ENCODE measurements around the gene MAU2.

MAU2 gene

GRCh38 chr19:19304186-19304965 lies 16.3 kb upstream of the MAU2 start:
- no peak for DNase-seq (ENCODE audit: low read depth)
- no peak overlapping the region for H3K4me3 ChIP-seq (ENCODE audit: low read depth, low read length)

DNA sequence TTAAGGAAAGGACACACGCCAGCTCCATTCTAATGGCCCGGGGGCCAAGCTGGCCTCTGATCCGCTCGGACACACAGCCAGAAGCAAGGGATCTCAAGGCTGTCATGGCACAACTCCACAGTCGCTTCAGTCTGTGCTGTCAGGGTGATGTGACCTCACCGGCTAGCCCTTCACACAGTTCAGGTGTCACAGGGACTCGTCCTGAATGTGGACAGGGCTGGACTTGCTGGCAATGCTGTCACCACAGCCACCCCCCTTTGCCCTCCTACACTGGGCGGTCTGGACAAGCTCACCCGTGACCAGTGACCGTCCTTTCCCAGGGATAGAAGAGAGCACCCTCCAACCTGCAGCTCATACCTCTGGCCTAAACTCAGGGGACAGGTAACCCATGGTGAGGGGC lies 15.6 kb upstream of the MAU2 start:
- DNase-seq (ENCODE audit: low read depth), result no peak

DNA sequence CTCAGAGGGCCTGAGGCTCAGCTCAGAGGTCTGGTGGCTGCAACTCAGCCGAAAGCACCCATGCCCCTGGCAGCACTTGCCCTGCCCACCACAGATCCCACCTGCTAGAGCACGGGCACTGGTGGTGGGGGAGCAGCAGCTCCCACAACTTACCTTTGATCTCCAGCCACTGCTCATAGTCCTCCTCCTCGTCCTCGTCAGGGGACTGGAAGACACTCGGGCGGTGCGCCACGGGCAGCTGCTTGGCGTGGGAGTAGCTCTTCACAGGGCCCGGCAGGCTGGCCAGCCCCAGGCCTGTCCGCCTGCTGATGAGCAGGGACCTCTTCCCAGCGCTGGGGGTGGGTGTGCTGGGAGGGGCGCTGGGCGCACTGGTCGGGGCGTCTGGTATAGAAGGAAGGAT lies 14.9 kb upstream of the MAU2 start:
- DNase-seq (ENCODE audit: low read depth), result no peak
- H3K4me3 ChIP-seq (ENCODE audit: low read depth, low read length), result no peak overlapping the region

More for the DNA sequence above, 15.6 kb upstream of the MAU2 start:
- no peak overlapping the region for H3K4me3 ChIP-seq (ENCODE audit: low read depth, low read length)

- no peak for DNase-seq (ENCODE audit: low read depth)
- H3K4me3 ChIP-seq (ENCODE audit: low read depth, low read length), result no peak overlapping the region
Observed at GRCh38 chr19:19306191-19306590, 14.4 kb upstream of the MAU2 start.

GRCh38 chr19:19308373-19308772 lies 12.3 kb upstream of the MAU2 start:
- H3K4me3 ChIP-seq (ENCODE audit: low read depth, low read length), result no peak overlapping the region
- no peak for DNase-seq (ENCODE audit: low read depth)

DNA sequence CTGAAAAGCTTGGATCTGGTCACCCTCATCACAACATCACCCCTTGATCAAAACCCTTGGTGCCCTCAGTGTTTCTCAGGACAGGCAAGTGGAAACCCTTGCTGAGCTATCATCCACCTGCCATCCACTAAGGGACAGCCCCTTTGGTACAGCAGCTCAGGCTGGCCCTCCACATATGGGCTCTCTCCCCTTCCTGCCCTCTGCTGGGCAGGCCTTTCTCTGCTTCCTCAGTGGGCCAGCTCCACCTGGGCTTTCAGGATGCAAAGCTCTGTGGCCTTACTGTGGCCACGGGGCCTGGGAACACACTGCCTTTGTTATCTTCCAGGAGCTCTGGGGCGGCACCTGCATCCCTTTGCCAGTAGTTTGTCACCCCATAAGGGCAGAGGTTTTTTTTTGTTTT lies 5.2 kb upstream of the MAU2 start:
- no peak for DNase-seq (ENCODE audit: low read depth)
- no peak overlapping the region for H3K4me3 ChIP-seq (ENCODE audit: low read depth, low read length)

GRCh38 chr19:19316082-19316481 lies 4.5 kb upstream of the MAU2 start:
- no peak overlapping the region for H3K4me3 ChIP-seq (ENCODE audit: low read depth, low read length)
- no peak for DNase-seq (ENCODE audit: low read depth)

GRCh38 chr19:19319732-19320360 lies 783 bp upstream of the MAU2 start:
- peak overlapping the region; percentile 100 for H3K4me3 ChIP-seq (ENCODE audit: low read depth, low read length)
- DNase-seq (ENCODE audit: low read depth), result no peak

GRCh38 chr19:19321141-19321577 lies 530 bp downstream of the MAU2 start:
- H3K4me3 ChIP-seq (ENCODE audit: low read depth, low read length), result peak overlapping the region; percentile 100
- DNase-seq (ENCODE audit: low read depth), result no peak

DNA sequence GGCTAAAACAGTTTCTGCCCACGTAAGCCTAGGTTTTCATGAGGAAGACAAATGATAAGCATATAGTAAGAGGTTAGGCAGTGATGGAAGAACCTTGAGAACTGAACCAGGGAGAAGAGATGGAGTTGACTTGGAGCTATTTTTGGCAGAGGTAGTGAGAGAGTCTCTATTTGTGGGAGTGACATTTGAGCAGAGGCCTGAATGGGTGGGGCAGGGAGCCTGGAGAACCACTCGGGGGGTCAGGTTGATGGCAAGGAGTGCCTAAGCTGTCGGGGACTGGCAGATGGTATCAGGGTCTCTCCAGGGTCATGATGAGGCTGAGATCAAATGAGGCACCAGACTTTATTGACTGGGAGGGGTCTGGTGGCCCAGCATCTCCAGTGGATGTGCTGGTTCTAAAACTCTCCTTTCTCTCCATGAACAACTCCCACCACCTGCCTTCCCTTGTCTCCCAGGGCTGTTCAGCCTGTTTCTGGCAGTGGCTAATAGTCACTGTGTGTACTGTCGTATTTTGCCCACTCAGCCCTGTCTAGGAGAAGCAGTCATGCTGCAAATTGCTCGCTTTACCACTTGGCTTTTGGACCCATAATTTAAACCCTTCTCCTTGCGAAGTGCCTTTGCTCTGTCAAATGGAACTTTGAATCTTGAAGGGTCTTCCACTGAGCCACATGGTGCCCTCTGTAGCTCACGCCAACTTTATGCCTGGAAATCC lies 3.6 kb downstream of the MAU2 start:
- no peak for DNase-seq (ENCODE audit: low read depth)
- no peak overlapping the region for H3K4me3 ChIP-seq (ENCODE audit: low read depth, low read length)

GRCh38 chr19:19327672-19328071 lies 7.0 kb downstream of the MAU2 start:
- no peak overlapping the region for H3K4me3 ChIP-seq (ENCODE audit: low read depth, low read length)
- DNase-seq (ENCODE audit: low read depth), result no peak

GRCh38 chr19:19329126-19329525 lies 8.5 kb downstream of the MAU2 start:
- no peak for DNase-seq (ENCODE audit: low read depth)
- no peak overlapping the region for H3K4me3 ChIP-seq (ENCODE audit: low read depth, low read length)

- H3K4me3 ChIP-seq (ENCODE audit: low read depth, low read length), result no peak overlapping the region
- no peak for DNase-seq (ENCODE audit: low read depth)
Observed at GRCh38 chr19:19334063-19334988, 13.7 kb downstream of the MAU2 start.

GRCh38 chr19:19334989-19335344 lies 14.3 kb downstream of the MAU2 start:
- H3K4me3 ChIP-seq (ENCODE audit: low read depth, low read length), result no peak overlapping the region
- no peak for DNase-seq (ENCODE audit: low read depth)

DNA sequence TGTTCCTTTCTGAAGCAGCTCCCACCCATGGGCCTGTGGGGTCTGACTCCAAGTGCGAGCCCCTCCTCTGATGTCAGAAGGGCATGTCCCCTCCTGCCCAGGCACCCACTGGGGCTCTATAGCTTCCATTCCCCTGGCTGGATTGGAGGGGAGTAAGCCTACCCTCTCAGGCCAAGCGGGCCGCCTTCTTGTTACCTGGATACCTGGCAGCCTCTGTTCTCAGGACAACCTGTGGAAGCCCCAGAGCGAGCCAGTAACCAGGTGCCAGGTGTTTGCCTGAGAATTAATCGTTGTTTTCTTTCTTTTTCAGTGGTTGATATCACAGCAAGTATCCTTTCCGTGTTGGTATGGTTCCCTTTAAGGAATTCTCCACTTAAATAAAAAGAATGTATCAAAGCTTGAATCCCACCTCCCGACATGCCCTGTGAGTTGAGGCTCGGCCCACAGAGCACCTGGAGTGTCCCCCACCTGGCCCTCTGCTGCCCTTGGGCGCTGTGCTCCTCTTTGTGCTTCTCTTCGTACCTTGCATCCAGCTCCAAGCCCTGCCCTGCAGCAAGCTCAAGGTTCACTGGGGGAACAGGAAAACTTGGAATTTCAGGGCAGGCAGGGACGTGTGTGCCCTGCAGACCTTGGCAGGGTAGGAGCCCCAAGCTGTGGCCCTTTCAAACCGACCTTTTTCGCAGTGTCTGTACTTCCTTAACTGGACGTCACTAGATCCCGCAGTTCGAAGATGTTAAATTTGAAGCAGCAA lies 15.0 kb downstream of the MAU2 start:
- no peak for DNase-seq (ENCODE audit: low read depth)
- H3K4me3 ChIP-seq (ENCODE audit: low read depth, low read length), result no peak overlapping the region

GRCh38 chr19:19336597-19336996 lies 16.0 kb downstream of the MAU2 start:
- DNase-seq (ENCODE audit: low read depth), result no peak
- H3K4me3 ChIP-seq (ENCODE audit: low read depth, low read length), result no peak overlapping the region

DNA sequence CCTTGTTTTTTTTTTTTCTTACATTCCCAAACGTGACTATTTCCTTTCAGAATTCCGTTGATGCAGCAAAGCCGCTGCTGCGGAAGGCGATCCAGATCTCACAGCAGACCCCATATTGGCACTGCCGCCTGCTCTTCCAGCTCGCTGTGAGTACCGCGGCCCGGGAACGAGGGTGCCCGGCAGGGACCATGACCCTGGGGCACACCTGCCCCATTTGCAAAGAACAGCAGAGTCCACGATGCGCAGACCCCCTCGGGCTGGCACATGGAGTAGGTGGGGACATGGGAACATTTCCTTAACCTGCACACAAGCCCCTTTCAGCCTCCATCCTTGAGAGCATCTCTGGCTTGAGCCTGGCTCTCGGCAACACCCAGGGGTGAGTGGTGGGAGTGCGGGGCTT lies 16.5 kb downstream of the MAU2 start:
- DNase-seq (ENCODE audit: low read depth), result no peak
- H3K4me3 ChIP-seq (ENCODE audit: low read depth, low read length), result no peak overlapping the region

DNA sequence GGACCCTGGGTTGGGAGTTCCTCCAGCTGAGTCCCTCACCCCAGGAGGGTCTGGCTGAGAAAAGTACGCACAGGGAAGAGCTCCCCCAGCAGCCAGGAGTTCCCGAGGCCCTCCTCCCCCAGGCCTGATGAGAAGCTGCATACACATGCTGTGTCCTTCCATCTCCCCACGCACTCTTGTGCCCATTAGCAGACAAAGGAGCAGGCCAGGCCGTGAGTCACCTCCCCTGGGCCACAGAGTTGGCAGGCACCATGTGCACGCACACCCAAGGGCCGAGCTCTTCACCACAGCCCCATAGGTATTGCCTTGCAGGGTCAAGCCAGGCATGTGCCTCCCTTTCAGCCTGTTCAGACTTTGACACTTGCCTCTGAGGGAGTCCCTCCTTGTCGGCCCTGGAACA lies 17.5 kb downstream of the MAU2 start:
- DNase-seq (ENCODE audit: low read depth), result peak; percentile 19
- H3K4me3 ChIP-seq (ENCODE audit: low read depth, low read length), result no peak overlapping the region

GRCh38 chr19:19341026-19341425 lies 20.4 kb downstream of the MAU2 start:
- H3K4me3 ChIP-seq (ENCODE audit: low read depth, low read length), result no peak overlapping the region
- DNase-seq (ENCODE audit: low read depth), result no peak
